Adrenal gland (tissue), 5 donors: Measurements from ENCODE around the gene MSTO1.
"Not testable (repeated sequence)": the region's sequence is repeated elsewhere in the genome, so short reads cannot be mapped to it uniquely, and the experiment has no call there.

ENCODE experiments used
- POLR2A ChIP-seq, 2 donors: fragments of 450-650 bp; IDR thresholded peaks; one replicate each; pipeline ENCODE4 v1.6.1; 2017; ENCODE audit warnings: antibody characterized with exemption in 2 of 2, mild to moderate bottlenecking in 2 of 2, moderate library complexity in 1 of 2
- TF ChIP-seq, protein P1 (sequence below), 6 experiments: fragments of 450-650 bp in 4 of 6; fragments of 200-600 bp in 2 of 6; sonication (generic) in 1 of 6; IDR thresholded peaks; 1 replicate in 5 of 6; 2 replicates in 1 of 6; pipeline versions ENCODE4 v1.5.1 to v1.8.0; 2016 to 2021; ENCODE audit warnings: antibody characterized with exemption in 6 of 6, mild to moderate bottlenecking in 2 of 6, moderate library complexity in 1 of 6
- donor health status: DM: no; HTN: no; CAD: no.

DNA sequence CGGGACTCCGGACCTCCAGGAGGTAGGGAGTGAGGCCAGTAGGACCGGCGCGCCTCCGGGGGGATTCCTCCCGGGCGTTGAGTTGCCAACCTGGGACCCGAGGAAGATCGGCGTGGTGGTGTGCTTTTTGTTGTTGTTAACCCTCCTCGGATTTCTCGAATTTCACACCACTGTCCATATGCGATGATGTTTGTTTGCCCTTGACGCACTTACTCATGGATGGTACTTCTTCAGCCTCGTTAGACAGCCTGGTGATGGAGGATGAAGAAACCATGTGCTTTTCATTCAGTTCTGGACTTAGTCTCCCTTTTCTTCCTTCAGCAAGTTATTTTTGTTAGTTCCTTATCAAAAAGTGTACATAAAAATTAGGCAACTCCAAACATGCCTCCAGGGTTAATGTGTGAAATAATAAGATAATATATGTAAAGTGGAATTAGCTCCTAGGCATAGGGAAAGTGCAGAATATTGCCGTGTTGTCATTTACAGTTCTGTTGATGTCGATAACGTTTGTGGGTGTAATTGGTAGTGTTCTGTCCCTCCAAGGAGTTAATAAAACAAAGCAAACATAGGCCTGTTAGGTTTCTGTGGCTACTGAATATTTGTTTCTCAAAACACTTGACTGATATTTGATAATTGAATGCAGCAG lies 46.5 kb upstream of the MSTO1 start:
- TF ChIP-seq, protein P1, sequence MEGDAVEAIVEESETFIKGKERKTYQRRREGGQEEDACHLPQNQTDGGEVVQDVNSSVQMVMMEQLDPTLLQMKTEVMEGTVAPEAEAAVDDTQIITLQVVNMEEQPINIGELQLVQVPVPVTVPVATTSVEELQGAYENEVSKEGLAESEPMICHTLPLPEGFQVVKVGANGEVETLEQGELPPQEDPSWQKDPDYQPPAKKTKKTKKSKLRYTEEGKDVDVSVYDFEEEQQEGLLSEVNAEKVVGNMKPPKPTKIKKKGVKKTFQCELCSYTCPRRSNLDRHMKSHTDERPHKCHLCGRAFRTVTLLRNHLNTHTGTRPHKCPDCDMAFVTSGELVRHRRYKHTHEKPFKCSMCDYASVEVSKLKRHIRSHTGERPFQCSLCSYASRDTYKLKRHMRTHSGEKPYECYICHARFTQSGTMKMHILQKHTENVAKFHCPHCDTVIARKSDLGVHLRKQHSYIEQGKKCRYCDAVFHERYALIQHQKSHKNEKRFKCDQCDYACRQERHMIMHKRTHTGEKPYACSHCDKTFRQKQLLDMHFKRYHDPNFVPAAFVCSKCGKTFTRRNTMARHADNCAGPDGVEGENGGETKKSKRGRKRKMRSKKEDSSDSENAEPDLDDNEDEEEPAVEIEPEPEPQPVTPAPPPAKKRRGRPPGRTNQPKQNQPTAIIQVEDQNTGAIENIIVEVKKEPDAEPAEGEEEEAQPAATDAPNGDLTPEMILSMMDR (IDR thresholded peaks at IDR 0.05), result not testable (repeated sequence)
- not testable (repeated sequence) for TF ChIP-seq POLR2A (IDR thresholded peaks at IDR 0.05)
